IMR-90 (cell line): Measurements from ENCODE around the gene STXBP4. TPM values are rescaled to one million over a fixed set of nuclear protein-coding genes. Genes with fewer than 3 reads are reported as not detected.

ENCODE experiments used
- ATAC-seq: fragments of 200-7000 bp; cut with Tn5 transposase; 2 replicates; pipeline ENCODE4 v1.9.1; 2020; ENCODE audit warnings: low read depth, mild to moderate bottlenecking, moderate library complexity
- BruUV-seq: library from RNA; stranded (reverse); fragments of 400-500 nt; replicated peaks from 2 replicates; lab custom pipeline; 2021; lab: Mats Ljungman, UMichigan
- CTCF ChIA-PET: fragments of 300-600 bp; formaldehyde crosslinking; extraction: SDS; loops from one replicate; lab custom pipeline; 2021; ENCODE audit warnings: antibody characterized with exemption; lab: Yijun Ruan, JAX
- POLR2A ChIA-PET: fragments of 300-600 bp; sonication (Branson Sonifier 250); formaldehyde crosslinking; loops from one replicate; lab custom pipeline; 2022; ENCODE audit warnings: antibody characterized with exemption; ENCODE audit not compliant: unreplicated experiment; lab: Charles Lee
- DNase-seq: peaks from one replicate; pipeline ENCODE4 v3.0.0; 2013
- H2AFZ ChIP-seq: replicated peaks from 2 replicates; pipeline ENCODE3; 2013; ENCODE audit warnings: low read length, mild to moderate bottlenecking; ENCODE audit not compliant: poor library complexity
- H2AK5ac ChIP-seq: 2 replicates; pipeline ENCODE4 v1.6.1; 2013; ENCODE audit warnings: low read depth, low read length, inconsistent platforms
- H2AK9ac ChIP-seq: replicated peaks from 2 replicates; pipeline ENCODE3; 2013; ENCODE audit warnings: mild to moderate bottlenecking, low read depth, low read length, moderate library complexity; ENCODE audit not compliant: poor library complexity
- H2BK120ac ChIP-seq: 2 replicates; pipeline ENCODE4 v1.6.1; 2013; ENCODE audit warnings: low read depth, low read length, inconsistent platforms
- H2BK15ac ChIP-seq: 3 replicates; pipeline ENCODE4 v1.6.1; 2013; ENCODE audit warnings: low read depth, low read length, inconsistent platforms
- H2BK20ac ChIP-seq: 2 replicates; pipeline ENCODE4 v1.6.1; 2013; ENCODE audit warnings: low read depth, mild to moderate bottlenecking, inconsistent platforms, low read length, moderate library complexity
- H2BK5ac ChIP-seq: 2 replicates; pipeline ENCODE4 v1.6.1; 2013; ENCODE audit warnings: mild to moderate bottlenecking, low read depth, low read length, inconsistent platforms; ENCODE audit not compliant: poor library complexity, severe bottlenecking
- H3K14ac ChIP-seq: replicated peaks from 2 replicates; pipeline ENCODE4 v1.6.1; 2013; ENCODE audit warnings: low read depth, low read length, inconsistent platforms
- H3K18ac ChIP-seq: 2 replicates; pipeline ENCODE4 v1.6.1; 2013; ENCODE audit warnings: low read depth, low read length, control low read depth
- H3K23ac ChIP-seq: 2 replicates; pipeline ENCODE4 v1.6.1; 2013; ENCODE audit warnings: low read depth, low read length, inconsistent platforms
- H3K27ac ChIP-seq: 2 replicates; pipeline ENCODE4 v1.5.1; 2013; ENCODE audit warnings: mild to moderate bottlenecking, control low read depth, low read length; ENCODE audit not compliant: insufficient read depth
- H3K27me3 ChIP-seq: 2 replicates; pipeline ENCODE4 v1.6.1; 2013; ENCODE audit warnings: low read length; ENCODE audit not compliant: control insufficient read depth, insufficient read depth
- H3K36me3 ChIP-seq: 2 replicates; pipeline ENCODE4 v1.6.1; 2013; ENCODE audit warnings: low read length, mixed read lengths; ENCODE audit not compliant: control insufficient read depth, insufficient read depth
- H3K4ac ChIP-seq: 2 replicates; pipeline ENCODE4 v1.6.1; 2013; ENCODE audit warnings: low read depth, low read length, inconsistent platforms
- H3K4me1 ChIP-seq: 2 replicates; pipeline ENCODE4 v1.6.1; 2013; ENCODE audit warnings: low read length, mixed read lengths; ENCODE audit not compliant: control insufficient read depth, insufficient read depth
- H3K4me2 ChIP-seq: 2 replicates; pipeline ENCODE4 v1.6.1; 2013; ENCODE audit warnings: low read depth, mild to moderate bottlenecking, control low read depth, low read length, moderate library complexity
- H3K4me3 ChIP-seq: 2 replicates; pipeline ENCODE4 v1.5.1; 2013; ENCODE audit warnings: low read depth, mild to moderate bottlenecking, control low read depth, low read length, moderate library complexity; ENCODE audit not compliant: insufficient read depth
- H3K56ac ChIP-seq: 2 replicates; pipeline ENCODE4 v1.6.1; 2013; ENCODE audit warnings: low read length, inconsistent platforms; ENCODE audit not compliant: insufficient read depth; ENCODE audit errors: extremely low read depth
- H3K79me1 ChIP-seq, 2 experiments: 2 replicates each; pipeline ENCODE4 v1.6.1; 2013; ENCODE audit warnings: low read length in 2 of 2, inconsistent platforms in 1 of 2, low read depth in 1 of 2
- H3K9ac ChIP-seq: 2 replicates; pipeline ENCODE4 v1.6.1; 2013; ENCODE audit warnings: low read depth, low read length, control low read depth
- H3K9me1 ChIP-seq: 2 replicates; pipeline ENCODE4 v1.6.1; 2013; ENCODE audit warnings: low read length, inconsistent platforms; ENCODE audit not compliant: insufficient read depth
- H3K9me3 ChIP-seq: 2 replicates; pipeline ENCODE4 v1.6.1; 2013; ENCODE audit warnings: low read length; ENCODE audit not compliant: control insufficient read depth, insufficient read depth
- H4K20me1 ChIP-seq: 2 replicates; pipeline ENCODE4 v1.6.1; 2013; ENCODE audit warnings: low read length, inconsistent platforms; ENCODE audit not compliant: insufficient read depth
- H4K5ac ChIP-seq: 2 replicates; pipeline ENCODE4 v1.6.1; 2013; ENCODE audit warnings: mild to moderate bottlenecking, low read depth, low read length, control low read depth
- H4K8ac ChIP-seq, 2 experiments: 2 replicates each; pipeline ENCODE4 v1.6.1; 2013; ENCODE audit warnings: low read depth in 2 of 2, low read length in 2 of 2, control low read depth in 1 of 2, inconsistent platforms in 1 of 2
- H4K91ac ChIP-seq: 2 replicates; pipeline ENCODE4 v1.6.1; 2013; ENCODE audit warnings: low read depth, low read length, inconsistent platforms; ENCODE audit not compliant: insufficient read depth
- CHD1 ChIP-seq: IDR thresholded peaks from 2 replicates; pipeline ENCODE4 v1.6.1; 2012; ENCODE audit warnings: low read depth, low read length, improper control_type of control experiment
- ELK1 ChIP-seq: fragments of 150-350 bp; IDR thresholded peaks from 2 replicates; pipeline ENCODE4 v1.6.1; 2016; ENCODE audit warnings: low read depth, mild to moderate bottlenecking, low read length, moderate library complexity, borderline replicate concordance
- MXI1 ChIP-seq: IDR thresholded peaks from 2 replicates; pipeline ENCODE4 v1.6.1; 2012; ENCODE audit warnings: low read depth, mild to moderate bottlenecking, low read length, moderate library complexity, borderline replicate concordance
- RCOR1 ChIP-seq: IDR thresholded peaks from 2 replicates; pipeline ENCODE4 v1.6.1; 2012; ENCODE audit warnings: mild to moderate bottlenecking, low read length, improper control_type of control experiment; ENCODE audit not compliant: insufficient replicate concordance
- WGBS, 2 experiments: methylation state at CpG; one replicate each; pipeline versions ENCODE4 v1.1.5 to v1.1.7; 2013; ENCODE audit warnings: missing lambda C conversion rate in 2 of 2; ENCODE audit not compliant: insufficient read length in 1 of 2; ENCODE audit errors: extremely low coverage in 2 of 2; 5-methylcytosine and 5-hydroxymethylcytosine counted together
- dilution Hi-C: fragments of 300-500 bp; cut with HindIII; formaldehyde crosslinking; loops from one replicate; pipeline ENCODE4 v1.14.3; 2018; ENCODE audit warnings: low sequenced_read_pairs; ENCODE audit not compliant: unreplicated experiment
- in situ Hi-C: fragments of 300-500 bp; cut with MboI; formaldehyde crosslinking; loops from 3 replicates; pipeline ENCODE4 v1.14.3; 2019; ENCODE audit warnings: low sequenced_read_pairs, inconsistent platforms, mixed read lengths
- intact Hi-C: fragments of 100-400 bp; cut with micrococcal nuclease; formaldehyde crosslinking; loops from 2 replicates; pipeline ENCODE4 v1.10.0; 2022
- polyA plus RNA-seq, 3 experiments: library from polyadenylated mRNA; depleted of rRNA; stranded (reverse); fragments of >200 nt; gene quantifications; 2 replicates each; pipeline ENCODE4 v1.2.3, GENCODE V29; 2012; ENCODE audit warnings: low replicate concordance in 1 of 3
- total RNA-seq: library from RNA; depleted of rRNA; stranded (reverse); fragments of >200 nt; gene quantifications from 2 replicates; pipeline ENCODE4 v1.2.3, GENCODE V29; 2012
- TF ChIP-seq, protein P1 (sequence below): conservative IDR thresholded peaks from 2 replicates; pipeline ENCODE4 v1.5.1; 2012; ENCODE audit warnings: mild to moderate bottlenecking, low read depth, low read length, improper control_type of control experiment

The STXBP4 gene
- total and polyA plus RNA-seq, 2 of the 4 experiments (the other 2 are of a cell fraction) = 4.1 to 20.4 TPM

DNA sequence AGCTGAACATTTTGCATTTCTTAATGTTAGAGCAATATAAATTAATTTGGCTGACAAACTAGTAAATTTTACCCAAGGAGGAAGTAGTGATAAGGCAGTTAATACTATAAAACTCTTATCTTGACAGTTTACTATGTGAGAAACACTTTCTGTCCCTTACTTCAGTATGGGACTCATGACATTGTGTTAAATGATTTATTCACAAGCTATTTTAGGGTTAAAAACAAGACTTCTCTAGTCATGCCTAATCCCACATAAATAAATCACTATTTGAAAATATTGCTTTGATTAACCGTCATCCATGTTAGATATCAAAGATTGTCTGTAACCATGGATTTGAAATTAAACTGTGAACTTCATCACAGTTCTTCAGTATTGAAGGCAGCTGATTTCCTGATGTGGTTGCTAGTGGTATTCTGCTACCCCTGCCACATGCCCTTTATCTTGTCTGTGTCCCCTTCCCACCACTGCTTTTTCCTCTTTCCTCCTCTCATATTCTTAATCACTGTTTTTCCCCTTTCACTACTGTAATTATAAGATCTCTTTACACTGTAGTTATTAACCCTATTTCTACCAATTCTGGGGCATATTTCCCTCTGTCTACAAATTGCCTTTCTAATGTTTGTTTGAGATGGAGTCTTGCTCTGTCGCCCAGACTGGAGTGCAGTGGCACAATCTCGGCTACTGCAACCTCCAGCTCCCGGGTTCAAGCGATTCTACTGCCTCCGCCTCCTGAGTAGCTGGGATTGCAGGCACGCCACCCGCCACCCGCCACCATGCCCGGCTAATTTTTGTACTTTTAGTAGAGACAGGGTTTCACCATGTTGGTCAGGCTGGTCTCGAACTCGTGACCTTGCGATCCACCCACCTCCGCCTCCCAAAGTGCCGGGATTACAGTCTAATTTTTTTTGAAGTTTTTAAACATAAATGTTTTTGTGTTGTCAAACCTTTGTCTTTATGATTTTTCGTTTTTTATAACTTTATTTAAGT lies 95.6 kb downstream of the STXBP4 start:
- Histone ChIP-seq H2AK5ac (no peak overlapping the region), H3K4me1 (no peaks in the 10 kb centered on the region), H3K27me3 (no peaks in the 10 kb centered on the region), H4K8ac (no peak overlapping the region), H3K9me1 (no peaks in the 10 kb centered on the region), H3K14ac (no peak overlapping the region), H2AFZ (no peak overlapping the region), H2BK5ac (no peak overlapping the region), H3K4ac (no peak overlapping the region), H3K79me1 (no peaks in the 10 kb centered on the region), H2BK20ac (no peak overlapping the region), H3K9ac (no peak overlapping the region), H3K56ac (no peak overlapping the region), H3K9me3 (no peaks in the 10 kb centered on the region), H4K5ac (no peak overlapping the region), H3K4me3 (no peak overlapping the region), H4K91ac (no peak overlapping the region), H2AK9ac (no peak overlapping the region), H2BK120ac (no peak overlapping the region), H3K36me3 (no peaks in the 10 kb centered on the region), H3K4me2 (no peak overlapping the region), H4K20me1 (no peaks in the 10 kb centered on the region), H3K23ac (no peak overlapping the region), H3K18ac (no peak overlapping the region), H2BK15ac (no peak overlapping the region), H3K27ac (no peak overlapping the region)
- DNase-seq (no peak), ATAC-seq (no peak)
- intact Hi-C loops = loop anchor here (5.0 to 10.0 kb wide), 2 partner anchors 59 to 743 kb away; no protein-coding TSS in a partner anchor
- BruUV-seq = no TSS peak
- POLR2A ChIA-PET = no interaction called here
- WGBS, 2 experiments = 100% methylated on average over 2 of the region's 16 CpGs; no CpG with 5 or more reads in 1 of the 2 experiments
- CTCF ChIA-PET = no interaction called here
- in situ Hi-C loops = loop anchor here (10.0 kb wide), 1 partner anchor 61 kb away; no protein-coding TSS in a partner anchor
- dilution Hi-C loops = no loop called here
- TF ChIP-seq MXI1 = no peak
- TF ChIP-seq CHD1 = no peak
- TF ChIP-seq, protein P1, sequence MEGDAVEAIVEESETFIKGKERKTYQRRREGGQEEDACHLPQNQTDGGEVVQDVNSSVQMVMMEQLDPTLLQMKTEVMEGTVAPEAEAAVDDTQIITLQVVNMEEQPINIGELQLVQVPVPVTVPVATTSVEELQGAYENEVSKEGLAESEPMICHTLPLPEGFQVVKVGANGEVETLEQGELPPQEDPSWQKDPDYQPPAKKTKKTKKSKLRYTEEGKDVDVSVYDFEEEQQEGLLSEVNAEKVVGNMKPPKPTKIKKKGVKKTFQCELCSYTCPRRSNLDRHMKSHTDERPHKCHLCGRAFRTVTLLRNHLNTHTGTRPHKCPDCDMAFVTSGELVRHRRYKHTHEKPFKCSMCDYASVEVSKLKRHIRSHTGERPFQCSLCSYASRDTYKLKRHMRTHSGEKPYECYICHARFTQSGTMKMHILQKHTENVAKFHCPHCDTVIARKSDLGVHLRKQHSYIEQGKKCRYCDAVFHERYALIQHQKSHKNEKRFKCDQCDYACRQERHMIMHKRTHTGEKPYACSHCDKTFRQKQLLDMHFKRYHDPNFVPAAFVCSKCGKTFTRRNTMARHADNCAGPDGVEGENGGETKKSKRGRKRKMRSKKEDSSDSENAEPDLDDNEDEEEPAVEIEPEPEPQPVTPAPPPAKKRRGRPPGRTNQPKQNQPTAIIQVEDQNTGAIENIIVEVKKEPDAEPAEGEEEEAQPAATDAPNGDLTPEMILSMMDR = no peak
- TF ChIP-seq ELK1 = no peak
- TF ChIP-seq RCOR1 = no peak
